Left ventricle myocardium inferior (tissue), 1 donor: Measurements from ENCODE around the gene SLC4A2. TPM values are rescaled to one million over a fixed set of nuclear protein-coding genes. Genes with fewer than 3 reads are reported as not detected.
A peak's percentile ranks its signal among the peaks of the same experiment; 100 is the strongest.
"Not testable (repeated sequence)": the region's sequence is repeated elsewhere in the genome, so short reads cannot be mapped to it uniquely, and the experiment has no call there.

Experiments used
- DNase-seq: peaks from one replicate; pipeline ENCODE4 v3.0.0-alpha.2; 2020
- H3K27ac ChIP-seq: fragments of 200-600 bp; replicated peaks from 2 replicates; pipeline ENCODE4 v1.8.0; 2021
- H3K27me3 ChIP-seq: fragments of 200-600 bp; 2 replicates; pipeline ENCODE4 v1.8.0; 2021; ENCODE audit warnings: low read depth
- H3K36me3 ChIP-seq: fragments of 200-600 bp; 2 replicates; pipeline ENCODE4 v1.8.0; 2021
- H3K4me1 ChIP-seq: fragments of 200-600 bp; 2 replicates; pipeline ENCODE4 v1.8.0; 2021
- H3K4me3 ChIP-seq: fragments of 200-600 bp; 2 replicates; pipeline ENCODE4 v1.8.0; 2021; ENCODE audit warnings: mild to moderate bottlenecking, moderate library complexity
- H3K9me3 ChIP-seq: fragments of 200-600 bp; replicated peaks from 2 replicates; pipeline ENCODE4 v1.8.0; 2021
- CTCF ChIP-seq: fragments of 200-600 bp; IDR thresholded peaks from 2 replicates; pipeline ENCODE4 v1.8.0; 2021; ENCODE audit warnings: antibody characterized with exemption, mild to moderate bottlenecking, borderline replicate concordance
- intact Hi-C: fragments of 100-400 bp; cut with micrococcal nuclease; formaldehyde crosslinking; loops from one replicate; pipeline ENCODE4 v1.11.0; 2022
- total RNA-seq: library from RNA; stranded (reverse); fragmentation: NEBNext Ultra II Directional; extraction: Animal tissue kit (Norgen Biotek cat#: 25700); gene quantifications from one replicate; pipeline ENCODE4 v1.2.1, GENCODE V29; 2021
- donor health status: DM: no; HTN: yes; CAD: no; lungs with severe emphysema.

Gene SLC4A2
- total RNA-seq, 1 donor from 2014 or later = 62.9 TPM

GRCh38 chr7:151025924-151026671, 33.3 kb upstream of the SLC4A2 start:
- Histone ChIP-seq H3K9me3 (no peaks in the 10 kb centered on the region), H3K27ac (no peak overlapping the region), H3K4me1 (peaks cover 24% of the 10 kb centered on the region), H3K4me3 (no peak overlapping the region), H3K36me3 (no peaks in the 10 kb centered on the region), H3K27me3 (peaks cover 19% of the 10 kb centered on the region)
- DNase-seq = no peak
- no peak for TF ChIP-seq CTCF
- intact Hi-C loops = no loop called here

- Histone ChIP-seq H3K4me3 (peak overlapping the region; percentile 85), H3K27ac (peak overlapping the region; percentile 93)
- intact Hi-C loops = not testable (repeated sequence)
Observed at GRCh38 chr7:151026771-151027727, 32.3 kb upstream of the SLC4A2 start.

GRCh38 chr7:151027728-151028130, 31.7 kb upstream of the SLC4A2 start:
- H3K4me3 ChIP-seq = peak overlapping the region; percentile 85
- intact Hi-C loops, H3K27me3 ChIP-seq, H3K36me3 ChIP-seq, DNase-seq, H3K9me3 ChIP-seq: not testable (repeated sequence)
- H3K4me1 ChIP-seq = peaks cover 24% of the 10 kb centered on the region
- H3K27ac ChIP-seq = peak overlapping the region; percentile 93

More at GRCh38 chr7:151026771-151027727, 32.3 kb upstream of the SLC4A2 start:
- peaks cover 12% of the 10 kb centered on the region for H3K27me3 ChIP-seq
- H3K36me3 ChIP-seq, DNase-seq, H3K9me3 ChIP-seq: not testable (repeated sequence)
- peaks cover 24% of the 10 kb centered on the region for H3K4me1 ChIP-seq

GRCh38 chr7:151028131-151028947, 31.1 kb upstream of the SLC4A2 start, which contains the start of gene ABCB8:
TSS of gene ABCB8 (plus strand) at chr7:151028450. CDS start at chr7:151028516, 66 bp downstream.
- H3K27me3 ChIP-seq = peaks cover 4% of the 10 kb centered on the region
- TF ChIP-seq CTCF = peak; percentile 72
- H3K9me3 ChIP-seq = no peaks in the 10 kb centered on the region
- intact Hi-C loops = no loop called here
- H3K4me3 ChIP-seq = peak within 1 kb of the TSS; percentile 85
- peak within 1 kb of the TSS; percentile 93 for H3K27ac ChIP-seq
- H3K36me3 ChIP-seq = peaks cover 6% of the 10 kb centered on the region
- peaks cover 24% of the 10 kb centered on the region for H3K4me1 ChIP-seq
- peak; percentile 96 for DNase-seq

GRCh38 chr7:151028948-151029501, 30.4 kb upstream of the SLC4A2 start:
- no peak for TF ChIP-seq CTCF
- peaks cover 26% of the 10 kb centered on the region for H3K4me1 ChIP-seq
- intact Hi-C loops = no loop called here
- peaks cover 6% of the 10 kb centered on the region for H3K36me3 ChIP-seq
- no peaks in the 10 kb centered on the region for H3K27me3 ChIP-seq
- peak overlapping the region; percentile 93 for H3K27ac ChIP-seq
- no peak for DNase-seq
- H3K4me3 ChIP-seq = peak overlapping the region; percentile 85
- no peaks in the 10 kb centered on the region for H3K9me3 ChIP-seq

- H3K9me3 ChIP-seq = no peaks in the 10 kb centered on the region
- DNase-seq = no peak
- no peaks in the 10 kb centered on the region for H3K27me3 ChIP-seq
- intact Hi-C loops = loop anchor here (10.0 kb wide), 1 partner anchor 74 kb away; no protein-coding TSS in a partner anchor
- H3K27ac ChIP-seq = no peak overlapping the region
- H3K36me3 ChIP-seq = peaks cover 24% of the 10 kb centered on the region
- peaks cover 41% of the 10 kb centered on the region for H3K4me1 ChIP-seq
- no peak overlapping the region for H3K4me3 ChIP-seq
- no peak for TF ChIP-seq CTCF
Observed at GRCh38 chr7:151031011-151031410, 28.4 kb upstream of the SLC4A2 start.
